ENCODE data around the gene WDR3. TPM values are rescaled to one million over a fixed set of nuclear protein-coding genes. Genes with fewer than 3 reads are reported as not detected.
A peak's percentile ranks its signal among the peaks of the same experiment; 100 is the strongest.

The WDR3 gene
- total and polyA plus RNA-seq, 12 donors: 1.5 to 16.8 (median 12.3) TPM

DNA sequence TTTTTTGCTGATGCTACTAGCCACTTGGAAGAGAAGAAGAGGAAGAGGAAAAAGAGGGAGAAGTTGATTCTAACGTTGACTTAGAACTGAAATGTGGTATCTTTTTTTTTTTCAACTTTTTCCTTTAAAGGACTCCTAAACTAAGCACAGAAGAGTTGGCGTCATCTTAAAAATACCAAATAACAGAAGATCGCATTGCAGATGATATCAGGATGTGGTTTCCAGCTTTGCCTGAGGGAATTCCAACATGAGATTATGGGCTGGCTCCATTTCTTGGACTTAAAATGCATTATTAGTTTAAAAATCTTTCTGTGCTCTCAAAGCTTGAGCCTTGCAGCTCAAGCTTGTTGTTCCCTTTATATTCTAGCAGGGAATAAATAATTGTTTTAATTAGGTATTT, 29.8 kb downstream of the WDR3 start:
- ATAC-seq (no peak), DNase-seq (no peak)
- Histone ChIP-seq H3K4me3 (no peak overlapping the region), H3K27ac (no peak overlapping the region), H3K9me3 (no peaks in the 10 kb centered on the region), H3K27me3 (no peaks in the 10 kb centered on the region), H3K36me3 (peaks cover 0 to 93% (median 30%) of the 10 kb centered on the region in 9 donors), H3K4me1 (no peaks in the 10 kb centered on the region)
- 73 to 75% methylated on average over 3 of the region's 3 CpGs for WGBS, 2 donors
- TF ChIP-seq, protein P1, sequence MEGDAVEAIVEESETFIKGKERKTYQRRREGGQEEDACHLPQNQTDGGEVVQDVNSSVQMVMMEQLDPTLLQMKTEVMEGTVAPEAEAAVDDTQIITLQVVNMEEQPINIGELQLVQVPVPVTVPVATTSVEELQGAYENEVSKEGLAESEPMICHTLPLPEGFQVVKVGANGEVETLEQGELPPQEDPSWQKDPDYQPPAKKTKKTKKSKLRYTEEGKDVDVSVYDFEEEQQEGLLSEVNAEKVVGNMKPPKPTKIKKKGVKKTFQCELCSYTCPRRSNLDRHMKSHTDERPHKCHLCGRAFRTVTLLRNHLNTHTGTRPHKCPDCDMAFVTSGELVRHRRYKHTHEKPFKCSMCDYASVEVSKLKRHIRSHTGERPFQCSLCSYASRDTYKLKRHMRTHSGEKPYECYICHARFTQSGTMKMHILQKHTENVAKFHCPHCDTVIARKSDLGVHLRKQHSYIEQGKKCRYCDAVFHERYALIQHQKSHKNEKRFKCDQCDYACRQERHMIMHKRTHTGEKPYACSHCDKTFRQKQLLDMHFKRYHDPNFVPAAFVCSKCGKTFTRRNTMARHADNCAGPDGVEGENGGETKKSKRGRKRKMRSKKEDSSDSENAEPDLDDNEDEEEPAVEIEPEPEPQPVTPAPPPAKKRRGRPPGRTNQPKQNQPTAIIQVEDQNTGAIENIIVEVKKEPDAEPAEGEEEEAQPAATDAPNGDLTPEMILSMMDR (IDR thresholded peaks at IDR 0.05): no peak
- intact Hi-C loops (cut with DNase I): no loop called here

- no peak overlapping the region for H3K27ac ChIP-seq
- H3K27me3 ChIP-seq: no peaks in the 10 kb centered on the region
- ATAC-seq (no peak), DNase-seq (no peak)
- no peak overlapping the region for H3K4me3 ChIP-seq
- WGBS, 2 donors: 78 to 85% methylated on average over 3 of the region's 3 CpGs
- TF ChIP-seq, protein P1 (IDR thresholded peaks at IDR 0.05): no peak
- H3K36me3 ChIP-seq: peaks cover 0 to 49% (median 10%) of the 10 kb centered on the region in 9 donors
- no peaks in the 10 kb centered on the region for H3K4me1 ChIP-seq
- no peaks in the 10 kb centered on the region for H3K9me3 ChIP-seq
- intact Hi-C loops (cut with DNase I): no loop called here
These were observed 34.9 kb downstream of the WDR3 start for GRCh38 chr1:117964290-117965038.

DNA sequence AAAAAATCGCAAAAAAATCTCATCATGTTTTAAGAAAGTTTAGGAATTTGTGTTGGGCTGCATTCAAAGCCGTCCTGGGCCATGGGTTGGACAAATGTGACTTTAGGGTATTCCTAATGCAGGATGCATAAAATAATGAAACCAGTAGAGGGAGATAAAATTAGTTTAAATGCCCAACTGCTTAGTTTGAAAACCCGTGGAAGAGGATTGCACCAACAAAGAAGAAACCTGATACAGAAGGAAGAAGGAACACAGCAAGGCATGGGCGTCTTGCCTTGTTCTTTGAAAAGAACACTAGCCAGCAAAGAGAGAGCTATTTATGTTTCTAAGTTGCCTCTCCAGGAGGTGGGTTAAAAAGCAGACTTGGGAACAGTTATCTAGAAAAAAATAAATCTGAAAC, 37.9 kb downstream of the WDR3 start:
- DNase-seq (no peak), ATAC-seq (no peak)
- intact Hi-C loops (cut with DNase I): no loop called here
- Histone ChIP-seq H3K27me3 (no peaks in the 10 kb centered on the region), H3K36me3 (peaks cover 0 to 18% (median 0%) of the 10 kb centered on the region in 9 donors), H3K27ac (no peak overlapping the region), H3K9me3 (no peaks in the 10 kb centered on the region), H3K4me3 (no peak overlapping the region), H3K4me1 (no peaks in the 10 kb centered on the region)
- 55 to 63% methylated on average over 4 of the region's 4 CpGs for WGBS, 2 donors
- TF ChIP-seq, protein P1 (IDR thresholded peaks at IDR 0.05): peak in 1 of 9 donors; percentile 10

DNA sequence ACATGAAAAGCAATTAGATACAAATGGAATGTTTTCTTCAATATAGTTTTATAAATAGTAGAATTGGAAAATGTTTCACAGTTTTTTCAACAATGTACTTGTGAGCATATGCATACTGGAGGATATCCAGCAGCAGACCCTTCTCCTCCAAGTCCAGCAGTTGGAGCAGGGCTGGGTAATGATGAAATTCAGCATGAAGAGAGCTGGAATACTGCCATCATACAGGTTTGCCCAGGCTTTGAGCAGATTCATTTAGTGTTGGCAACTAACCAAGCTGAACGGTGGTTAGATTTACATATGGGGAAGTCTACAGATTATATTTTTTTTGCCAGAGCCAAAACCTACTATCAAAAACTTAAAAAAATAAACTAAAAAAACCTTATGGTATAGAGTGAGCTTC, 38.3 kb downstream of the WDR3 start:
- TF ChIP-seq, protein P1 (IDR thresholded peaks at IDR 0.05): no peak
- Histone ChIP-seq H3K4me3 (no peak overlapping the region), H3K27me3 (no peaks in the 10 kb centered on the region), H3K36me3 (peaks cover 0 to 14% (median 0%) of the 10 kb centered on the region in 9 donors), H3K4me1 (no peaks in the 10 kb centered on the region), H3K9me3 (no peaks in the 10 kb centered on the region), H3K27ac (no peak overlapping the region)
- intact Hi-C loops (cut with DNase I): no loop called here
- DNase-seq (no peak), ATAC-seq (no peak)
- 0 to 26% methylated on average over 1 of the region's 1 CpG for WGBS, 2 donors
